PC-3 (cell line): ENCODE measurements around the gene SYNGR3.

ENCODE experiments used
- EZH2phosphoT487 ChIP-seq: fragments of 300-600 bp; sonication (generic); IDR thresholded peaks from 2 replicates; pipeline ENCODE4 v1.6.1; 2018; ENCODE audit warnings: mild to moderate bottlenecking, antibody characterized with exemption, low read length, borderline replicate concordance
- TF ChIP-seq, protein P1 (sequence below): fragments of 300-600 bp; sonication (generic); conservative IDR thresholded peaks from 2 replicates; pipeline ENCODE4 v1.5.1; 2017; ENCODE audit warnings: antibody characterized with exemption, low read depth, mild to moderate bottlenecking, low read length

DNA sequence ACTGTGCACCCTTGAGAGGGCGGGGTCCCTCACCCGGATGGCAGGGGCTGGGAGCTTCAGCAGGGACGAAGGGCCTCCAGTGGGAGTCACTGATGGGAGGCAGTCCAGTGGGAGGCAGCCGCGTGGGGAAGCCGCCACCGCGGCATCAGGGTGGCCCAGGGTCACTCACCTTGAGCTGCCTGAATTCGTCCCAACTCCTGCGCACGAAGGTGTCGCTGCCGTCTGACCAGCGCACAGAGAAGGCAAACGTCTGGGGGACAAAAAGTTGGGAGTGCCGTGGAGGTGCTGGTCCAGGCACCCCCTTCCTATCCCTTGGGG lies 9.0 kb upstream of the SYNGR3 start:
- TF ChIP-seq, protein P1, sequence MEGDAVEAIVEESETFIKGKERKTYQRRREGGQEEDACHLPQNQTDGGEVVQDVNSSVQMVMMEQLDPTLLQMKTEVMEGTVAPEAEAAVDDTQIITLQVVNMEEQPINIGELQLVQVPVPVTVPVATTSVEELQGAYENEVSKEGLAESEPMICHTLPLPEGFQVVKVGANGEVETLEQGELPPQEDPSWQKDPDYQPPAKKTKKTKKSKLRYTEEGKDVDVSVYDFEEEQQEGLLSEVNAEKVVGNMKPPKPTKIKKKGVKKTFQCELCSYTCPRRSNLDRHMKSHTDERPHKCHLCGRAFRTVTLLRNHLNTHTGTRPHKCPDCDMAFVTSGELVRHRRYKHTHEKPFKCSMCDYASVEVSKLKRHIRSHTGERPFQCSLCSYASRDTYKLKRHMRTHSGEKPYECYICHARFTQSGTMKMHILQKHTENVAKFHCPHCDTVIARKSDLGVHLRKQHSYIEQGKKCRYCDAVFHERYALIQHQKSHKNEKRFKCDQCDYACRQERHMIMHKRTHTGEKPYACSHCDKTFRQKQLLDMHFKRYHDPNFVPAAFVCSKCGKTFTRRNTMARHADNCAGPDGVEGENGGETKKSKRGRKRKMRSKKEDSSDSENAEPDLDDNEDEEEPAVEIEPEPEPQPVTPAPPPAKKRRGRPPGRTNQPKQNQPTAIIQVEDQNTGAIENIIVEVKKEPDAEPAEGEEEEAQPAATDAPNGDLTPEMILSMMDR, result no peak
- TF ChIP-seq EZH2phosphoT487, result no peak
